Measurements from ENCODE around the gene SLC11A2.
"Not testable (repeated sequence)": the region's sequence is repeated elsewhere in the genome, so short reads cannot be mapped to it uniquely, and the experiment has no call there.

The SLC11A2 gene

DNA sequence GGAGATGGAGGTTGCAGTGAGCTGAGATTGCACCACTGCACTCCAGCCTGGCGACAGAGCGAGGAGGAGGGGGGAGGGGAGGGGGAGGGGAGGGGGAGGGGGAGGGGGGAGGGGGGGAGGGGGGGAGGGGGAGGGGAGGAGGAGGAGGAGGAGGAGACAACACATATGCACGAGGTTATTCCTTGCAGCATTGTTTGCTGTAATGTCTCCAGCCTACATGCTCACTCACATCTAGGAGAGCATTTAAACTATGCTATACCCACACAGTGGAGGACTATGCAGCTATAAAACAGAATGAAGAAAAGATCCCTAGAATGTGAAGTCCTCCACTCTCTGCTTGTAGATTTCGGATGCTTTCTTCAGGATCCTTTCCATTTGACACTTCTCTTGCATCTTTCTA, 77.4 kb downstream of the SLC11A2 start:
- DNase-seq (ENCODE audit: low read depth, low spot score) = no peak

DNA sequence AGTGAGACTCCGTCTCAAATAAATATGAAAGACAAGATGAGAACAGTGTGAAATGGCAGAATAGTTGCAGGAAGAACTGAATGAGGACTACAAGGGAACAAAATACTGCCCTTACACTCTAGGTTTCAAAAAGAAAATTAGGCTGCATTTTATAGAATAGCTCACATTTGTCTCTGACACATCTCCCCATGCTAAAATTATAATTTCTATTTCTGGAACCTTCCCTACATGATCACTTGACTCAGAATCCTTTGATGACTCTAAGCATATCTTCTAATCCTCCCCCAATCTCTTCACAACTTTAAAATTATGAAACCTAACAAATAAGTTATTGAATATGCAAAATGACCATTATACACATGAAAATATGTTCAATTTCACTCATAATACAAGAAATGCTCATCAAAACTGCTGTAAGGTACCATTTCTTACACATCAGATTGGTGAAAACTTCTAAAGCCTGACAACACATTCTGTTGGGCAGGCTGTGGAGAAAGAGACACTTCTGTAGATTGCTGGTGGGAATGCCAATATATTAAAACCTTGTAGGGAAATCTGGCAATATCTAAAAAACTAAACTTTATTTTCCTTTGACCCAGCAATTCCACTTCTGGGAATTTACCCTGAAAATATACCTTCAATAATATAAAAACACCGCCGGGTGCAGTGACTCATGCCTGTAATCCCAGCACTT, 78.1 kb downstream of the SLC11A2 start:
- DNase-seq (ENCODE audit: low read depth, low spot score) = no peak

DNA sequence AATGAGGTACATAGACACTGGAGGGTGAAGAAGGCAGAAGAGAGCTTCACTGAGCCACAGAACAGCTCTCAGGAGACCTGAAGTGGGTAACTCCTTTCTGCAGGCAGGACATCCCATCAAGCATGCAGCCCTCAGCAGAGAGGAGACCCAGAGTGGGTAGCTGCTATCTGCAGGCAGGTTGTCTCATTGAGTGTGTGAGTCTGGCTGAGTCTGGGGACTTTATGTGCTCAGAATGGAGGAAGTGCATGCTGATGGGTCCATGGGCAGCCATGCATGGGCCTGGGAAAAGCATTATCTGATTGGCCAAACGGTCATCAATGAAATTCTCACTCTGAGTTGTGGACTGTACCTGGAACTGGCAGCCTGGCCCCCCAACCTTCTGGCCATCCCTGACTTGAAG, 88.5 kb downstream of the SLC11A2 start:
- no peak for DNase-seq (ENCODE audit: low read depth, low spot score)

DNA sequence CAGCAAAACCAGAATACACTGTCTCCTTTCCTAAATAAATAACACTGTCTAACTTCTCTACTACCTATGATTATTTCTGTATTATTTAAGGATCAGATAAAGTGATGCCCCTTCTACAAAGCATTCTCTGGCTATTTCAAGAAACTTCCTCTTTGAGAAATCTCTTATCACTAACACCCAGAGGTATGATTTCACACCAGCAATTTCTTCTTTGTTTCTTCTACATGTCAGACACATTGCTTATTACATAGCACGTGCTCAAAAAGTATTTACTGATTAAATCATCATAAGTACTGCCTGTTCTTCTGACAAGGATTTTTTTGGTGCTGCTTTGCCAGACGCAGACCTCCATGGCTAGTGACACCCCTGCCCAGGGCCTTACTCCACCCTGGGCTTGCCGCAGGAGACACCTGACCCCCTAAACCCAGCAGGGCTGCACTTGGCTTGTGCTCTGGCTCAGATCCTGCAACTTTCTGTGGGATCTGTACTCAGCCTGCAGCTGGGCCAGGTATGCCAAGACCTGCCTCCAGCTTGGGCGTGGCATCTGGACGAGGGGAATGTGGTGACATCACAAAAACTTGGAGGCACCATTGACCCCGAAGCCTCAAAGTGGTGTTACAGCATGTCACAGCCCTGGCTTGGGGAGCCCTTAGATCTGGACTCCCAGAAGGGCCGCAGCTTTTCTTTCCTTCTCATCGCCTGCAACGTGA, 89.2 kb downstream of the SLC11A2 start:
- no peak for DNase-seq (ENCODE audit: low read depth, low spot score)

DNA sequence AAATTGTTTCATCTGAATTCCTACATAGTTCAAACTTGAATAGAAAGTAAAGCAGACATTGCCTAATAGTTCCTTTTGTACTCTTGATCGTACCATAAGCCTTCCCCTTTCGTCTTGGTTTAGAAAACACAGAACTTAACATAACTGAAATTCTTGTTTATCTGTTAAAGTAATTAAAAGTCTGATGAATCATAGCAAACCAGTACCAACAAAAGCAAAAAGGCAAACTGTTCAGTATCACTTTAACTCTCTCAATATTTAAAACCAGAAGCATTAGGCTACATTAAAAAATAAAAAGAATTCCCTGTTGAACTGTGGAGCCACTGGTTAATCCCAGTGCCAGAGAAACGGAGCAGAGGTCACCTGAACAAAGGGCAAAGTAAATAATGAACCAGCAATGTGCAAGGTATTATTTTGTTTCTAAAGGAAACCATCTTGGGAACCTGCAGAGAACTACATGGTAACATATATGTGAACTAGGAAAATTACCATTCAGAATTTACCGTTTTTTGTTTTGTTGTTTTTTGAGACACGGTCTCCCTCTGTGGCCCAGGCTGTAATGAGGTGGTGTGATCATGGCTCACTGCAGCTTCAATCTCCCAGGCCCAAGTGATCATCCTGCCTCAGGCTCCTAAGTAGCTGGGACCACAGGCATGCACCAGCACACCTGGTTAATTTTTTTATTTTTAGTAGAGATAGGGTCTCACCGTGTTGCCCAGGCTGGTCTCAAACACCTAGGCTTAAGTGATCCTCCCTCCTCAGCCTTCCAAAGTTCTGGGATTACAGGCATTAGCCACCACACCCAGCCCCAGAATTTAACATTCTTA, 91.0 kb downstream of the SLC11A2 start:
- no peak for DNase-seq (ENCODE audit: low read depth, low spot score)

DNA sequence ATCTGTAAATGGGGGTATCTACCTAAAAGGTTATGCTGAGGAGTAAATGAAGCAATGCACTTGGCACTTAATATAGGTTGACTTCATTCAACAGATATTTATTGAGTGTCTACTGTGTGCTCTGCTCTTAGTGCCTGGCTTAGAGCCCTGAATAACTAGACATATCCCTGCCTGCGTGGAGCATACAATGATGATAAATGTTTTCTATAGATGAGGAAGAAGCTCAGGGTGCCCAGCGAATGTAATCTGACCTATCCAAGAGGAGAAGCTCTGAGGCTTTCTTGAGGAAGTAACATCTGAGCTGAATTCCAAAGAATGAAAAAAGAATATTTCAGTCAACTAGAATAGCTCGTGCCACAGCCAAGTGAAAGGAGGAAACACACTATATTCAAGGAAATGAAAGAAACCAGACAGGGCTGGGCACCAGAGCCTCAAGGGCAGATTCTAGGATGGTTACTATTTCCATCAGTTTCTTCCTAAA, 91.8 kb downstream of the SLC11A2 start:
- DNase-seq (ENCODE audit: low read depth, low spot score) = no peak

DNA sequence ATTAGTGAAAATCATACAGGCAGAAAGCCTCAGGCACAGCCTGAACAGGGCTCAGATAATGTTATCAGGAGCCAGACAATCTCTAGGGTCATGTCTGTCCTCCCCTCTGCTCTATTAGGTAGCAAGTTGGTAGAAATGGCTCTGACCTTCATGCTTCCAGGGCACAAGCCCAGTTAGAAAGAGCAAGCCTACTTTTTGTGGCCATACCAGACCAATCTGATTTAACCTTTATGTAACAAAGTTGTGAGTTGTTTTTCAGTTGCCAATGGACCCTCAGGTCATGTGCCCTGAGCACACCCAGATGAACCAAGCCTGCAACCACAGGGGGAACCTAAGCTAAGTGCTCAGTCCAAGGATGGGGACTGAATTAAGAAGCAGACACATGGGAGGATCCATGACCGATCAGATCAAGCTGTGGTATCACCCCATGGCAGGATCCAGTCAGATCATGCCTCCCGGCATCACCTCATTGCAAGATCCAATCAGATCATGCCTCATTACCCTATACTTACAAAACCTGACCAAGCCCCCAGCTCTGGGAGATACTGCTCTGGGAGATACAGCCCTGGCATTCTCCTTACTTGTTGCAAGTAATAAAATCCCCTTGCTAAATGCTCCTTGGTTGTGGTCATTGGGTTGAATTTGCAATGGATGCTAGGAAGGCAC, 92.6 kb downstream of the SLC11A2 start:
- DNase-seq (ENCODE audit: low read depth, low spot score) = no peak

DNA sequence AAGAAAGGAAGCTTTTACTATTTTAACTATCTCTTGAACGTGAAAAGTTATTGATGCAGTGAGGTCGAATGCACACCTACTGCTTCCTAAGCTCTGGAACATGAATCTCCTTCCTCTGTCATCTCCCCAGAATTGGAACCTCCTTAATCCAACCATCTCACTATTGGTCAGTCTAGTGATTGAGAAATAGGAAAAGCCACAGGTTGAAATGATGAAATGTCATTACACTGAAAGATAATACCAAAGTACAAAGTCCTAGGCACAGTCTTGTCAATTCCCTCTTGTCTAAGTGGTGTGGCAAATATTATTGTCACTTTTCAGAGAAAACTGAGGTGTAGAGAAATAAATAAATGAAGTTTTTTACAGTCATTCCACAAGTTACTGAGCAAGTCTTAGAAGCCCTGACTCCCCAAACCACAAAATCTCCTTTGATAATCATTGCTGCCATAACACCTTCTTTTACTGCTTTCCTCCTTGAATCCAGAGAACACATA, 93.3 kb downstream of the SLC11A2 start:
- DNase-seq (ENCODE audit: low read depth, low spot score) = no peak

DNA sequence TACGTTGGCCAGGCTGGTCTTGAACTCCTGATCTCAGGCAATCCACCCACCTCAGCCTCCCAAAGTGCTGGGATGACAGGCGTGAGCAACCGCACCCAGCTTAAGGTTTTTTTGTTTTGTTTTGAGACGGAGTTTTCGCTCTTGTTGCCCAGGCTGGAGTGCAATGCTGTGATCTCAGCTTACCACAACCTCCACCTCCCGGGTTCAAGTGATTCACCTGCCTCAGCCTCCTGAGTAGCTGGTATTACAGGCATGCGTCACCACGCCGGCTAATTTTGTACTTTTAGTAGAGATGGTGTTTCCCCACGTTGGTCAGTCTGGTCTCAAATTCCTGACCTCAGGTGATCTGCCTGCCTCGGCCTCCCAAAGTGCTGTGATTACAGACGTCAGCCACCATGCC, 95.7 kb downstream of the SLC11A2 start:
- DNase-seq (ENCODE audit: low read depth, low spot score) = not testable (repeated sequence)

DNA sequence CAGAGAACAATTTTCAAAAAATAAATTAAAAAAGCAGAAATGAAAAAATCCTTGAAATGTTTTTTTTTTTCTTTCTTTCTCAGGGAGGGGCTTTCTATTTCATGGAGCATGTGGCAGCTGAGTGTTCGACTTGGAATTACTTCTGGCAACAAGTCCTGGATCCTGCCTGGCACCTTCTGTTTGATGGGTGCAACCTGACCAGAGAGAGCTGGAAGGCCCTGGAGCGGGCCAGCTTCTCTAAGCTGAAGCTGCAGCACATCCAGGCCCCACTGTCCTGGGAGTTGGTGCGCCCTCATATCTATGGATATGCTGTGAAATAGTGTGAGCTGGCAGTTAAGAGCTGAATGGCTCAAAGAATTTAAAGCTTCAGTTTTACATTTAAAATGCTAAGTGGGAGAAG, 96.4 kb downstream of the SLC11A2 start:
- DNase-seq (ENCODE audit: low read depth, low spot score) = no peak
